H1 (cell line): ENCODE data around the gene ARHGAP25. TPM values are rescaled to one million over a fixed set of nuclear protein-coding genes. Genes with fewer than 3 reads are reported as not detected.

Experiments
- CTCF ChIA-PET: fragments of 300-600 bp; sonication (Branson Sonifier 250); formaldehyde crosslinking; loops from one replicate; lab custom pipeline; 2021; ENCODE audit not compliant: partially characterized antibody; lab: Charles Lee
- POLR2A ChIA-PET: fragments of 300-600 bp; sonication (Branson Sonifier 250); formaldehyde crosslinking; loops from one replicate; lab custom pipeline; 2021; ENCODE audit warnings: inconsistent platforms; ENCODE audit not compliant: partially characterized antibody; lab: Charles Lee
- DNase-seq, 2 experiments: peaks; one replicate each; pipeline versions ENCODE4 v3.0.0 to v3.0.0-alpha.2; 2010 to 2022; ENCODE audit warnings: low spot score in 2 of 2, low read depth in 1 of 2, mixed read lengths in 1 of 2
- FAIRE-seq: peaks from 2 replicates; lab custom pipeline; 2011; peaks lifted over from hg19 to GRCh38; lab: Jason Lieb, UNC
- H2AFZ ChIP-seq: 2 replicates; pipeline ENCODE4 v1.8.1; 2012; ENCODE audit warnings: low read length, inconsistent platforms
- H2AK5ac ChIP-seq: 2 replicates; pipeline ENCODE4 v1.6.1; 2013; ENCODE audit warnings: low read depth, low read length
- H2BK120ac ChIP-seq: replicated peaks from 2 replicates; pipeline ENCODE3; 2013; ENCODE audit warnings: low read depth, low read length, inconsistent platforms
- H2BK12ac ChIP-seq: 2 replicates; pipeline ENCODE4 v1.6.1; 2013; ENCODE audit warnings: low read depth, low read length
- H2BK15ac ChIP-seq: 2 replicates; pipeline ENCODE4 v1.6.1; 2013; ENCODE audit warnings: low read length
- H2BK20ac ChIP-seq: 2 replicates; pipeline ENCODE4 v1.6.1; 2013; ENCODE audit warnings: low read length
- H2BK5ac ChIP-seq: 2 replicates; pipeline ENCODE4 v1.6.1; 2013; ENCODE audit warnings: low read depth, low read length
- H3K14ac ChIP-seq: 2 replicates; pipeline ENCODE4 v1.6.1; 2013; ENCODE audit warnings: inconsistent platforms; ENCODE audit not compliant: insufficient read length
- H3K18ac ChIP-seq: 2 replicates; pipeline ENCODE4 v1.6.1; 2013; ENCODE audit warnings: low read length; ENCODE audit errors: extremely low read depth
- H3K23ac ChIP-seq: 2 replicates; pipeline ENCODE4 v1.6.1; 2013; ENCODE audit warnings: inconsistent platforms; ENCODE audit not compliant: insufficient read length
- H3K23me2 ChIP-seq: 2 replicates; pipeline ENCODE4 v1.6.1; 2013; ENCODE audit warnings: low read depth, low read length
- H3K27ac ChIP-seq: 2 replicates; pipeline ENCODE4 v1.6.1; 2011; ENCODE audit warnings: low read depth, low read length, inconsistent platforms
- H3K27me3 ChIP-seq, 4 experiments: replicated peaks in 1 of 4; 1 replicate in 1 of 4; 2 replicates in 3 of 4; pipeline versions ENCODE4 v1.6.1 to v1.8.1; 2011 to 2013; ENCODE audit warnings: low read length in 3 of 4, mild to moderate bottlenecking in 3 of 4, inconsistent platforms in 2 of 4, mixed read lengths in 2 of 4, moderate library complexity in 1 of 4; ENCODE audit not compliant: control insufficient read depth in 3 of 4, insufficient read depth in 3 of 4; ENCODE audit errors: extremely low read depth in 1 of 4
- H3K36me3 ChIP-seq, 4 experiments: 2 replicates each; pipeline versions ENCODE4 v1.6.1 to v1.8.1; 2011 to 2013; ENCODE audit warnings: mild to moderate bottlenecking in 4 of 4, low read length in 3 of 4, moderate library complexity in 2 of 4, control low read depth in 1 of 4, inconsistent platforms in 1 of 4; ENCODE audit not compliant: insufficient read depth in 4 of 4, control insufficient read depth in 2 of 4
- H3K4ac ChIP-seq: replicated peaks from 2 replicates; pipeline ENCODE3; 2013; ENCODE audit warnings: low read length, low read depth, mixed read lengths, inconsistent platforms; ENCODE audit not compliant: insufficient read length
- H3K4me1 ChIP-seq, 4 experiments: replicated peaks in 1 of 4; 1 replicate in 1 of 4; 2 replicates in 3 of 4; pipeline versions ENCODE4 v1.6.1 to v1.8.1; 2011 to 2013; ENCODE audit warnings: low read length in 3 of 4, inconsistent platforms in 2 of 4, mixed read lengths in 1 of 4; ENCODE audit not compliant: insufficient read depth in 4 of 4, control insufficient read depth in 3 of 4
- H3K4me2 ChIP-seq, 2 experiments: 2 replicates each; pipeline versions ENCODE4 v1.6.1 to v1.8.1; 2011 to 2013; ENCODE audit warnings: low read depth in 2 of 2, low read length in 2 of 2, control low read depth in 1 of 2, inconsistent platforms in 1 of 2, mild to moderate bottlenecking in 1 of 2; ENCODE audit not compliant: insufficient read depth in 1 of 2
- H3K4me3 ChIP-seq, 4 experiments: fragments of 200-600, 300-600 bp in 1 of 4; sonication (generic), shearing (Covaris generic), sonication (Bioruptor Twin) in 1 of 4; 2 replicates each; pipeline versions ENCODE4 v1.5.1 to v1.8.1; 2011 to 2016; ENCODE audit warnings: low read length in 4 of 4, low read depth in 3 of 4, control low read depth in 2 of 4, inconsistent platforms in 2 of 4, mild to moderate bottlenecking in 2 of 4, mixed read lengths in 1 of 4, moderate library complexity in 1 of 4; ENCODE audit not compliant: insufficient read depth in 2 of 4; ENCODE audit errors: extremely low read depth in 1 of 4
- H3K56ac ChIP-seq: replicated peaks from 2 replicates; pipeline ENCODE3; 2013; ENCODE audit warnings: low read depth, mild to moderate bottlenecking, mixed read lengths, low read length, inconsistent platforms; ENCODE audit not compliant: insufficient read length
- H3K79me1 ChIP-seq: 2 replicates; pipeline ENCODE4 v1.6.1; 2013; ENCODE audit warnings: low read depth, low read length, control low read depth
- H3K79me2 ChIP-seq, 2 experiments: 2 replicates each; pipeline versions ENCODE4 v1.6.1 to v1.8.1; 2012 to 2013; ENCODE audit warnings: low read length in 2 of 2, mild to moderate bottlenecking in 2 of 2, inconsistent platforms in 1 of 2; ENCODE audit not compliant: insufficient read depth in 2 of 2, control insufficient read depth in 1 of 2
- H3K9ac ChIP-seq, 4 experiments: replicated peaks in 1 of 4; 1 replicate in 1 of 4; 2 replicates in 3 of 4; pipeline versions ENCODE4 v1.6.1 to v1.8.1; 2011 to 2013; ENCODE audit warnings: low read depth in 3 of 4, low read length in 3 of 4, control low read depth in 2 of 4, mild to moderate bottlenecking in 2 of 4, moderate library complexity in 2 of 4, inconsistent platforms in 1 of 4; ENCODE audit errors: extremely low read depth in 1 of 4
- H3K9me3 ChIP-seq, 2 experiments: 2 replicates each; pipeline versions ENCODE4 v1.6.1 to v1.8.1; 2012 to 2013; ENCODE audit warnings: mild to moderate bottlenecking in 2 of 2, moderate library complexity in 2 of 2, control low read depth in 1 of 2, inconsistent platforms in 1 of 2, low read depth in 1 of 2, low read length in 1 of 2, mixed read lengths in 1 of 2; ENCODE audit not compliant: insufficient read depth in 2 of 2
- H4K20me1 ChIP-seq, 2 experiments: replicated peaks in 1 of 2; 2 replicates each; pipeline versions ENCODE3 to v1.8.1; 2011 to 2013; ENCODE audit warnings: inconsistent platforms in 2 of 2, low read length in 2 of 2, mild to moderate bottlenecking in 1 of 2; ENCODE audit not compliant: insufficient read depth in 2 of 2, control insufficient read depth in 1 of 2
- H4K5ac ChIP-seq: 2 replicates; pipeline ENCODE4 v1.6.1; 2013; ENCODE audit warnings: low read length, low read depth, mixed read lengths, inconsistent platforms; ENCODE audit not compliant: insufficient read length
- H4K8ac ChIP-seq: 2 replicates; pipeline ENCODE4 v1.8.0; 2013; ENCODE audit warnings: mild to moderate bottlenecking, moderate library complexity, low read length, inconsistent platforms; ENCODE audit not compliant: insufficient read depth; ENCODE audit errors: extremely low read depth
- H4K91ac ChIP-seq: replicated peaks from 2 replicates; pipeline ENCODE3; 2013; ENCODE audit warnings: low read length, mixed read lengths, inconsistent platforms; ENCODE audit not compliant: insufficient read length
- CTCF ChIP-seq, 3 experiments: IDR thresholded peaks; 1 replicate in 2 of 3; 2 replicates in 1 of 3; pipeline versions ENCODE4 v1.5.1 to v1.6.1; 2011; ENCODE audit warnings: low read length in 3 of 3, mild to moderate bottlenecking in 3 of 3, inconsistent platforms in 2 of 3, low read depth in 1 of 3, moderate library complexity in 1 of 3; ENCODE audit not compliant: insufficient read depth in 1 of 3; ENCODE audit errors: control extremely low read depth in 1 of 3
- E2F6 ChIP-seq: IDR thresholded peaks from 2 replicates; pipeline ENCODE4 v1.6.1; 2012; ENCODE audit warnings: inconsistent platforms
- EZH2 ChIP-seq: fragments of 200-600 bp; sonication (generic); IDR thresholded peaks from 2 replicates; pipeline ENCODE4 v1.7.1; 2012; ENCODE audit warnings: low read depth, mild to moderate bottlenecking, moderate library complexity, low read length, inconsistent platforms; ENCODE audit not compliant: severe bottlenecking
- JUN ChIP-seq: IDR thresholded peaks from 2 replicates; pipeline ENCODE4 v1.6.1; 2011; ENCODE audit warnings: low read depth, mild to moderate bottlenecking, improper control_type of control experiment, low read length
- SP2 ChIP-seq: IDR thresholded peaks from 2 replicates; pipeline ENCODE4 v1.6.1; 2012; ENCODE audit warnings: mild to moderate bottlenecking, low read length, inconsistent platforms
- SUZ12 ChIP-seq: fragments of 200-600 bp; sonication (generic); IDR thresholded peaks from 2 replicates; pipeline ENCODE4 v1.6.1; 2012; ENCODE audit warnings: mild to moderate bottlenecking, inconsistent platforms, low read length, moderate library complexity, mixed read lengths
- YY1 ChIP-seq: IDR thresholded peaks from 2 replicates; pipeline ENCODE4 v1.6.1; 2011; ENCODE audit warnings: low read depth, mild to moderate bottlenecking, low read length
- WGBS, 2 experiments: shearing (Covaris generic) in 1 of 2; methylation state at CpG; one replicate each; pipeline versions ENCODE4 v1.1.6 to v1.1.7; 2013 to 2015; ENCODE audit warnings: low lambda C conversion rate in 2 of 2, mixed read lengths in 2 of 2, inconsistent platforms in 1 of 2, low coverage in 1 of 2, missing lambda C conversion rate in 1 of 2; ENCODE audit not compliant: insufficient replicate concordance in 2 of 2, insufficient coverage in 1 of 2, insufficient read length in 1 of 2; ENCODE audit errors: extremely low coverage in 1 of 2, missing lambda C conversion rate in 1 of 2; 5-methylcytosine and 5-hydroxymethylcytosine counted together
- polyA plus RNA-seq, 7 experiments: library from polyadenylated mRNA; depleted of rRNA in 3 of 7; stranded (reverse) in 5 of 7; unstranded in 2 of 7; fragments of >200 nt in 5 of 7; fragments of 200-250 nt in 2 of 7; gene quantifications; 1 replicate in 5 of 7; 2 replicates in 1 of 7; 4 replicates in 1 of 7; pipeline versions ENCODE4 v1.2.1 to v1.2.3, GENCODE V29; 2011 to 2013; ENCODE audit warnings: missing spikeins in 2 of 7, mixed read lengths in 2 of 7
- total RNA-seq: library from RNA; stranded (reverse); fragmentation: NEBNext Ultra II Directional; extraction: Animal tissue kit (Norgen Biotek cat#: 25700); gene quantifications from 2 replicates; pipeline ENCODE4 v1.2.1, GENCODE V29; 2021

The ARHGAP25 gene
- total and polyA plus RNA-seq, 2 of the 8 experiments (the other 6 are each of a cell fraction or from before 2014, with no cell fraction given), result 1.00 to 1.2 TPM

- TF ChIP-seq EZH2 (no peak), SUZ12 (no peak), CTCF (IDR thresholded peaks at IDR 0.05; ENCODE audit: control extremely low read depth in 1 of 3, insufficient read depth in 1 of 3, low read depth in 1 of 3, low read length in 3 of 3) (no peak), YY1 (no peak), SP2 (no peak), E2F6 (no peak), JUN (no peak)
- Histone ChIP-seq H3K4ac (no peak overlapping the region), H2AK5ac (no peak overlapping the region), H2BK15ac (no peak overlapping the region), H3K18ac (no peak overlapping the region), H3K23ac (no peak overlapping the region), H3K4me3 (no peak overlapping the region), H3K9ac (no peak overlapping the region), H3K14ac (no peak overlapping the region), H3K56ac (no peak overlapping the region), H3K4me2 (no peak overlapping the region), H2BK20ac (no peak overlapping the region), H4K91ac (no peak overlapping the region), H3K36me3 (no peaks in the 10 kb centered on the region), H3K9me3 (no peaks in the 10 kb centered on the region), H4K5ac (no peak overlapping the region), H2BK120ac (no peak overlapping the region), H3K27me3 (no peaks in the 10 kb centered on the region), H3K4me1 (no peaks in the 10 kb centered on the region), H2BK12ac (no peak overlapping the region), H3K27ac (no peak overlapping the region), H2AFZ (no peak overlapping the region; the same call in 1 of the 2 replicates), H3K23me2 (no peaks in the 10 kb centered on the region), H3K79me2 (no peaks in the 10 kb centered on the region), H4K20me1 (no peaks in the 10 kb centered on the region), H2BK5ac (no peak overlapping the region), H4K8ac (no peak overlapping the region), H3K79me1 (no peaks in the 10 kb centered on the region)
- CTCF ChIA-PET, result interaction anchor here (0.9 to 2.1 kb wide), 8 partner anchors 11 to 156 kb away, joined by 3 to 6 read pairs (median 4); no protein-coding TSS in a partner anchor
- DNase-seq, result no peak
- 91% methylated on average over 4 of the region's 4 CpGs; no CpG with 5 or more reads in 1 of the 2 experiments for WGBS, 2 experiments
- POLR2A ChIA-PET, result no interaction called here
- FAIRE-seq, result no peak
These were observed 52.7 kb downstream of the ARHGAP25 start for GRCh38 chr2:68787356-68787755.
